Lower leg skin (tissue), 3 donors: Measurements from ENCODE around the gene ARID3B.

Source experiments
- POLR2A ChIP-seq, 2 donors: fragments of 450-650 bp; IDR thresholded peaks; one replicate each; pipeline ENCODE4 v1.6.1; 2016 to 2017; ENCODE audit warnings: antibody characterized with exemption in 2 of 2, mild to moderate bottlenecking in 1 of 2, moderate library complexity in 1 of 2
- TF ChIP-seq, protein P1 (sequence below), 3 donors: fragments of 450-650 bp; IDR thresholded peaks; one replicate each; pipeline ENCODE4 v1.5.1; 2016; ENCODE audit warnings: antibody characterized with exemption in 3 of 3, mild to moderate bottlenecking in 3 of 3, moderate library complexity in 2 of 3

DNA sequence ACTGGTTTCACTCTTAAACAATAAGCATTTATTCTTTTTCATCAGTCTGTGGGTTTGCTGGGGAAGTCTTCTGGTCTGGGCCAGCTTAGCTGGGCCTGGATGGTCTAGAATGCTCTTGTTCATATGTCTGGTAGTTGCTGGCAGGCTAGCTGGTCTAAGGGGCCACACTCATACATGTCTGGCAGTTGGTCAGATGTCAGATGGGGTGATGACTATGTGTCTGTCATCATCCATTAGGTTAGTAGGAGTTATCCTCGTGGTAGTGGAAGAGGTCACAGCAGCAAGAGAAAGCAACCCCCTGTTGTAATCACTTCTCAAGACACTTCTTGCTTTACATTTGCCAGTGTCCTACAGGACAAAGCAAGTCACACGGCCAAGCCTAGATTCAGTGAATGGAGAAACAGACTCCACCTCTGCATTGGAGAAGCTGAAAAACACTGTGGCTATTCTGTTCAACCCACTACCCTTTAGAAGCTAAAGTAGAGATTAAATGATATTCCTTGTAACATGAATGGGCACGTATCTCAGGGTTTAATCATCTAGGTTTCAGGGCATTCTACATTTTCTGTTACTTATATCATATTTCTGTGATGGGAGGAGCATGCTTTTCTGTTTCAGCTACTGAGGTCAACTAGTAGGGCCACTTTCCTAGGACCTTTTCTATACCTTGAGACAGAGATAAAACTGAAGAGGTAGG is 5.5 kb upstream of the ARID3B start:
- TF ChIP-seq, protein P1, sequence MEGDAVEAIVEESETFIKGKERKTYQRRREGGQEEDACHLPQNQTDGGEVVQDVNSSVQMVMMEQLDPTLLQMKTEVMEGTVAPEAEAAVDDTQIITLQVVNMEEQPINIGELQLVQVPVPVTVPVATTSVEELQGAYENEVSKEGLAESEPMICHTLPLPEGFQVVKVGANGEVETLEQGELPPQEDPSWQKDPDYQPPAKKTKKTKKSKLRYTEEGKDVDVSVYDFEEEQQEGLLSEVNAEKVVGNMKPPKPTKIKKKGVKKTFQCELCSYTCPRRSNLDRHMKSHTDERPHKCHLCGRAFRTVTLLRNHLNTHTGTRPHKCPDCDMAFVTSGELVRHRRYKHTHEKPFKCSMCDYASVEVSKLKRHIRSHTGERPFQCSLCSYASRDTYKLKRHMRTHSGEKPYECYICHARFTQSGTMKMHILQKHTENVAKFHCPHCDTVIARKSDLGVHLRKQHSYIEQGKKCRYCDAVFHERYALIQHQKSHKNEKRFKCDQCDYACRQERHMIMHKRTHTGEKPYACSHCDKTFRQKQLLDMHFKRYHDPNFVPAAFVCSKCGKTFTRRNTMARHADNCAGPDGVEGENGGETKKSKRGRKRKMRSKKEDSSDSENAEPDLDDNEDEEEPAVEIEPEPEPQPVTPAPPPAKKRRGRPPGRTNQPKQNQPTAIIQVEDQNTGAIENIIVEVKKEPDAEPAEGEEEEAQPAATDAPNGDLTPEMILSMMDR (IDR thresholded peaks at IDR 0.05), result no peak
- TF ChIP-seq POLR2A (IDR thresholded peaks at IDR 0.05), result no peak
